Fibroblast of skin of abdomen (primary cell): ENCODE measurements around the gene CACNG4. TPM values are rescaled to one million over a fixed set of nuclear protein-coding genes. Genes with fewer than 3 reads are reported as not detected.

ENCODE experiments used
- DNase-seq: peaks from one replicate; pipeline ENCODE4 v3.0.0-alpha.2; 2013
- polyA plus RNA-seq, 2 experiments: library from polyadenylated mRNA; unstranded; fragments of 120-200 nt; gene quantifications; one replicate each; pipeline ENCODE4 v1.2.1, GENCODE V29; 2013; ENCODE audit not compliant: insufficient read length in 2 of 2

CACNG4 gene
- 0.10 TPM for polyA plus RNA-seq (2013, experiment 1 of 2; ENCODE audit: insufficient read length)
- 0.15 TPM for polyA plus RNA-seq (2013, experiment 2 of 2; ENCODE audit: insufficient read length)

GRCh38 chr17:66963909-66964771 is at the start of gene CACNG4:
TSS of gene CACNG4 (plus strand) at chr17:66964707. CDS start at chr17:66964912, 205 bp downstream.
- DNase-seq = no peak

- DNase-seq = no peak
Measured at GRCh38 chr17:66915204-66915611, 49.3 kb upstream of the CACNG4 start.

GRCh38 chr17:66915792-66916191 is 48.7 kb upstream of the CACNG4 start:
- DNase-seq = no peak

DNA sequence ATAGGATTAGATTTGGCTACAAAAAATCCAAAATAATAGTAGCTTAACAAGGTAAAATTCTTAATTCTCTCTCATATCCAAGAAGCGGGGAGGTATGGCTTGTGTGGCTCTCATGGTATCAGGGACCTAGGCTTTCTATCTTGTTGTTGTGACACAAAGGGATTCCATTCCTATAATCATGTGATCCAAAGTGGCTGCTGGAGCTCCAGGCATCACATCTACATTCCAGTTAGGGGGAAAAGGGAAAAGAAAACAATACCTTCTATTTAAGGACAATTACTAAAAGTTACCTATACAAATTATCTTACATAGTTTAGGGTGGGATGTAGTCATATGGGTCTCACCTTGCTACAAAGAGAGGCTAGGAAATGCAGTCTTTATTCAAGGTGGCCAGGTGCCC is 47.6 kb upstream of the CACNG4 start:
- DNase-seq = no peak

- no peak for DNase-seq
Measured at GRCh38 chr17:66918896-66919295, 45.6 kb upstream of the CACNG4 start.

GRCh38 chr17:66920435-66920834 is 44.1 kb upstream of the CACNG4 start:
- no peak for DNase-seq

DNA sequence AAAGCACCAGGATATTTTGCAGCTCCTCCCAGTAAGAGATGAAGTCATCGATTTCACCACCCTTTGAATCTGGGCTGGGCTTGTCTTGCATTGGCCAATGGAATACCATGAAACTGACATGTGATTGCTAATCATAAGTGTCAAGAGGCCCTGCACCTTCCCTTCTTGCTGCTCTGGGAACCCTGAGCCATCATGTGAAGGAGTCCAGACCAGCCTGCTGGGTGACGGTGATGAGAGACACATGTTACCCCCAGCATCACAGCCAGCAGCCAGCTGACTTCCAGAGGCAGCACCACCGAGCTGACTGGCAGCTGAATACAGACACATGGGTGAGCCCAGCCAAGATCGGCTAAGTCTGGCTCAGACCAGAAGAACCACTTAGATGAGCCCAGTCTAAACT is 43.6 kb upstream of the CACNG4 start:
- no peak for DNase-seq

- DNase-seq = no peak
Measured at GRCh38 chr17:66923886-66924285, 40.6 kb upstream of the CACNG4 start.

- no peak for DNase-seq
Measured at GRCh38 chr17:66925811-66926500, 38.6 kb upstream of the CACNG4 start.

GRCh38 chr17:66928949-66929348 is 35.6 kb upstream of the CACNG4 start:
- no peak for DNase-seq

GRCh38 chr17:66929591-66929990 is 34.9 kb upstream of the CACNG4 start:
- no peak for DNase-seq

- no peak for DNase-seq
Measured at GRCh38 chr17:66930933-66931332, 33.6 kb upstream of the CACNG4 start.

DNA sequence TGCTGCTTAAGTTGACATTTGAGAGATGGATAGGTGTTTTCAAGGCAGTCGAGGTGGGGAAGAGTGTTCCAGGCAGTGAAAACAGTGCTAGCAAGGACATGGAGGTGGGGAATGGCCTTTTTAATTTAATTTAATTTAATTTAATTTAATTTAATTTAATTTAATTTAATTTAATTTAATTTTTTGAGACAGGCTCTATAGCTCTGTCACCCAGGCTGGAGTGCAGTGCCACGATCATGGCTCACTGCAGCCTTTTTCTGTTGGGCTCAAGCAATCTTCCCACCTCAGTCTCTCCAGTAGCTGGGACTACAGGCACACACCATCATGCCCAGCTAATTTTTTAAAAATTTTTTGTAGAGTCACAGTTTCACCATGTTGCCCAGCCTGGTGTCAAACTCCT is 32.2 kb upstream of the CACNG4 start:
- DNase-seq = no peak

- no peak for DNase-seq
Measured at GRCh38 chr17:66934040-66934439, 30.5 kb upstream of the CACNG4 start.

- no peak for DNase-seq
Measured at GRCh38 chr17:66935717-66936116, 28.8 kb upstream of the CACNG4 start.

- DNase-seq = no peak
Measured at GRCh38 chr17:66938656-66939055, 25.9 kb upstream of the CACNG4 start.

GRCh38 chr17:66939461-66940114 is 24.9 kb upstream of the CACNG4 start:
- DNase-seq = no peak

- DNase-seq = no peak
Measured at GRCh38 chr17:66941249-66941648, 23.3 kb upstream of the CACNG4 start.

GRCh38 chr17:66941773-66942450 is 22.6 kb upstream of the CACNG4 start:
- no peak for DNase-seq

DNA sequence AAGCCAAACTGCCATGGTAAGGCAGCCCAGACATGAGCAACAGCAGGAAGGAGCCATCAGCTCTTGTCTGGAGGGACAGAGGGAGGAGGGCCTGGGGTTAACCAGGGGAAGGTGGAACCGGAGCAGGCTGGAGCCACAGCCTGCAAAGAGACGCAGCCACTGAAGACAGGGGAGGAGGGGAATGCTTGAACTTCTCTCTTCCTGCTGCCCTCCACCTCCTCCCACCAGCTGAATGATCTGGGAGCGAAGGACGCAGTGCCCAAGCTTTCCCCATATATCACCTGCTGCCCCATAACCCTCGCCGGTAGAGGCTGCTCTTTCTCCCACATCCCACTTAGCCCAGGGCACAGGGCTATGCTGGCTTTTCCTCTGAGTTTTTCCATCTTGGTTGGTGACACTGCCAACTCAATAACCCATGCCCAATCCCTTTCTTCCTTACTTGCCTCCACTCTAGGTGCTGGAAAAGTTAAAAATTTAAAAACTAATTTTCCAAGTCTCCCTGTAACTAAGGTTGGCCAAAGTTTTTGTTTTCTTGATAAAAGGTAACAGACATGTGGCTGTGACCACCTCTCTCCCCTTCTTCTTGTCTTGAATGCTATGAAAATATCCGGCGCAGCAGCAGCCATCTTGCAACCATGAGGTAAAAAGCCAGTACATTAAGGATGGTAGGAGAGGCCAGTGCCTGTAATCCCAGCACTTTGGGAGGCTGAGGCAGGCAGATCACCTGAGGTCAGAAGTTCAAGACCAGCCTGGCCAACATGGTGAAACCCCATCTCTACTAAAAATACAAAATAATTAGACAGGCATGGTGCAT is 21.8 kb upstream of the CACNG4 start:
- no peak for DNase-seq

DNA sequence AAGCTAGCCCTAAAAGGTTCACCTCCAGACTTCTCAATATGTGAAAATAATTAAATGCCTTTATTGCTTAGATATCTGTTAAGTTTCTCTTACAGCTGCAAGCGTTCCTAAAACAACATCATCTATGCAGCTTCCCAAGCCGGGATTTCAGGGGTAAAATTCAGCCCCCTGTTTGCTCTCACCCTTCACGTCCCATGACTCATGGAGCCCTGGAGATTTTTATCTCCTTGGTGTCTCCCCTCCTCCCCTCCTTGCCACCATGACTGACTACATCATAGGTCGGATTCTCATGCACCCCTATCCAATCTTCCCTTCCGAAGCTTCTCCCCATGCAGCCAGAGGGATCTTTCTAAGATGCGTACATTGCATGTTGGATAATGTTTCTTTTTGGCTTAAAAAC is 21.0 kb upstream of the CACNG4 start:
- no peak for DNase-seq
